GM13976 (cell line): ENCODE measurements around the gene EEA1.

Experiments used
- DNase-seq: peaks from one replicate; pipeline ENCODE4 v3.0.0; 2012; ENCODE audit warnings: low spot score
- in situ Hi-C: fragments of 300-500 bp; cut with MboI; formaldehyde crosslinking; loops from one replicate; pipeline ENCODE4 v1.12.0; 2022; ENCODE audit warnings: low sequenced_read_pairs, mixed read lengths, inconsistent platforms; ENCODE audit not compliant: unreplicated experiment
- TF ChIP-seq, protein P1 (sequence below): IDR thresholded peaks from 2 replicates; pipeline ENCODE4 v1.5.1; 2012; ENCODE audit warnings: borderline replicate concordance, mild to moderate bottlenecking; ENCODE audit not compliant: insufficient read depth; ENCODE audit errors: extremely low read depth, missing control alignments, control extremely low read depth

EEA1 gene

DNA sequence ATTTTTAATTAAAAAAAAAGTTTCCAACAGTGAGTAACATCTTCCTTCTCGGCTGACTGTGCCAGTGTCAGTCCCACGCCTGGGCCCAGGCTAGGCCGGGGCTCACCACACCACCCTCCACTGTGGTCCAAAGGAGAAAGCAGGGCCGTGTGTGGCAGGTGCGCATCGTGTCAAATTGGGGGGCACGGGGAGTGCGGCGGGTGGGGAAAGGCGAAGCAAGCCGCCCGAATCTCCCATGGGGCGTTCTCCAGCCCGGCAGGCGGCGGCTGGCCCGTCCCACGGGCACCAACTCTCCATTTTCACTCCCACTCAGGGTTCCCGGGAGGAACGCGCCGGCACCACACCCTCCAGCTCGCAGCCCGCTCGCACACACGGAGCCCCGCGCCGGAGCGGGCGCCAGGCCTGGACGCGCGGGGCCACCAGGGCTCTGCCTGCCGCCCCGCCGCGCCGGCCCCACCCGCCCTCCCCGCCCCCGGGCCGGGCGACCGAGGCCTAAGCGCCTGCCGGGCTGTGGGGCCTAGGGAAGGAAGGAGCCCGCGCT lies 604 bp downstream of the EEA1 start:
- in situ Hi-C loops = no loop called here
- peak; percentile 21 for DNase-seq

DNA sequence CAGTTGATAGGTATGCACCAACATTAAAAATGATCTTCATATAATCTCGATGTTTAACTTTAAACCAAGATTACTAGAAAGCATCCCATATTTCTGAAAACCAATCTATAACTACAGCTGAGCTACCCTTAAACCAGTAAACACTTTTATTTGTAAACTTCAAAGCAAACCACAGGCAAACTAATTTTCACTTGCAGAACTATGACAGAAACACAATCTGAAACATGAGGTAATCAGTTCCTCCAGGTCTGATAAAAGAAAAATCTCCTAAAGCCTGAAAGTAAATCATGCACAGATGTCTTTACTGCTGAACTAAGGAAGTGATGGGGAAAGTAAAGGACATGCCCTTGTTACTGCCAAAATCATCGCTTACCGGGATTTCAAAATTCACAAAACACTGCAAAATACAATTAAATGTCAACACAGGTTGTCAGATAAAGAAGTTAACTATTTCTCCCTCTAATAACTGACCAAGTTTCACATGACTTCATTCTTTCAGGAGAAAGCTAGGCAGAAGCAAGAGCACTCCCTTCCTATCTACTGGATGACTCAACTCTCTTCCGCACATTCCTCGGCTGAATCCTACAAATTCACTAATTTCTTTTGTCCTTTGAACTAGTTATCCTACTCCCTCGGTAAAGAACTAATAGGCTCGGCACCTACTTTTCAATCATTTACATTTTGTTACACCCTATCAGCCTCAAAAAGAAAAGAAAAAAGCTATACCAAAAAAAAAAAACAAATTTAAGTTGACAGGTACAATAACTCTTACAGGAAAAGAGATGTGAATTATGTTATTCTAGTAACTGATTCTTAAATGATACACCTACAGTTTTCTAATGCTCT lies 1.4 kb downstream of the EEA1 start:
- in situ Hi-C loops = no loop called here
- DNase-seq = peak; percentile 33
- TF ChIP-seq, protein P1, sequence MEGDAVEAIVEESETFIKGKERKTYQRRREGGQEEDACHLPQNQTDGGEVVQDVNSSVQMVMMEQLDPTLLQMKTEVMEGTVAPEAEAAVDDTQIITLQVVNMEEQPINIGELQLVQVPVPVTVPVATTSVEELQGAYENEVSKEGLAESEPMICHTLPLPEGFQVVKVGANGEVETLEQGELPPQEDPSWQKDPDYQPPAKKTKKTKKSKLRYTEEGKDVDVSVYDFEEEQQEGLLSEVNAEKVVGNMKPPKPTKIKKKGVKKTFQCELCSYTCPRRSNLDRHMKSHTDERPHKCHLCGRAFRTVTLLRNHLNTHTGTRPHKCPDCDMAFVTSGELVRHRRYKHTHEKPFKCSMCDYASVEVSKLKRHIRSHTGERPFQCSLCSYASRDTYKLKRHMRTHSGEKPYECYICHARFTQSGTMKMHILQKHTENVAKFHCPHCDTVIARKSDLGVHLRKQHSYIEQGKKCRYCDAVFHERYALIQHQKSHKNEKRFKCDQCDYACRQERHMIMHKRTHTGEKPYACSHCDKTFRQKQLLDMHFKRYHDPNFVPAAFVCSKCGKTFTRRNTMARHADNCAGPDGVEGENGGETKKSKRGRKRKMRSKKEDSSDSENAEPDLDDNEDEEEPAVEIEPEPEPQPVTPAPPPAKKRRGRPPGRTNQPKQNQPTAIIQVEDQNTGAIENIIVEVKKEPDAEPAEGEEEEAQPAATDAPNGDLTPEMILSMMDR = no peak

More for the DNA sequence above, 604 bp downstream of the EEA1 start:
- TF ChIP-seq, protein P1 = no peak

DNA sequence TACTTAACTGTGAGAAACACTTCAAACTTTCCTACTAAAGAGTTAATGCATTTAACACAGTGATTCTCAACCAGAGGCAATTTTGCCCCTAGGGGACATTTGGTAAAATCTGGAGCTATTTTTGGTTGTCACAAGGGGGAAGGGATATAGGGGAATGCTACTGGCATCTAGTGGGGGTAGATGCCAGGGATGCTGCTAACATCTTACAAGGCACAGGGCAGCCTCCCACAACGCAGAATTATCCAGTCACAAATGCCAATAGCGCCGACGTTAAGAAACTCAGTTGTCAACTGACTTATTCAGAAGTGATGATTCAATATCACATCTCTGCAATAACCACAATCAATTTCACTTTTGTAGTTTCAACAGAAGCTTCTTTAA lies 2.0 kb downstream of the EEA1 start:
- peak; percentile 49 for DNase-seq
- in situ Hi-C loops = no loop called here
- TF ChIP-seq, protein P1 = no peak

DNA sequence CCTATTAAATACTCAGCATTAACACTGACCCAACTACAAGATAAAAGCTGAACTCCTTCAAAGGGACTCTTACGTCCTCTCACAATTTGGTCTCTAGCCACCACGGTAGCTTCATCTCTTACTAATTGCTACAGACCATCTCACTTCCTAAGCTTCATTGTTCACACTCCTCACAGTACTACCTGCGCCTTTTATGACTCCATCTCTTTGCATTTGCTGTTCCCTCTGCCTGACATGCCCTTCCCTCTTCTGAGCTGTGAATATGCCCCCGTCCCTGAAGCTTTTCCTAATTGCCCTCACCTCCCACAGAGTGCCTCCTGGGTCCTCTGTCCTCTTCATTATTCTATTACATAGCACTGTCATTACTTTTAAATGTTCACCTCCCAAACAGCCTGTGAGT lies 2.5 kb downstream of the EEA1 start:
- TF ChIP-seq, protein P1 = no peak
- no peak for DNase-seq
- in situ Hi-C loops = no loop called here

DNA sequence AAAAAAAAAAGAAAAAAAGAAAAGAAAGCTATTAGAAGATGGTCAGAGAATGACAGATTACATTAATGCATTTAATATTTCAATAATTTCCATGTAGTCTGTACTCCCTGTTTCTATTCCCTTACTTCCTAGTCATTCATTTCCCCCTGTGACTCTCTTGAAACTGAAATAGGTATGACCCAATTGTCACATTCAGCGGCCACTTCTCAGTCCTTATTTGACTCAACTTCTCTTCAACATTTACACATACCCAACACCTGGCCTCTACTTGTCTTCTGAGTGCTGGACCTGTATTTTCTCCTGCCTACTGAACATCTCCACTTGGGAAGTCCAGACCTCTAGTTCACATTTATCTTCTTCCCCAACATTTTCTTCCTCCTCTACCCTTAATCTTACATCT lies 7.2 kb downstream of the EEA1 start:
- TF ChIP-seq, protein P1 = no peak
- in situ Hi-C loops = no loop called here
- peak; percentile 51 for DNase-seq

DNA sequence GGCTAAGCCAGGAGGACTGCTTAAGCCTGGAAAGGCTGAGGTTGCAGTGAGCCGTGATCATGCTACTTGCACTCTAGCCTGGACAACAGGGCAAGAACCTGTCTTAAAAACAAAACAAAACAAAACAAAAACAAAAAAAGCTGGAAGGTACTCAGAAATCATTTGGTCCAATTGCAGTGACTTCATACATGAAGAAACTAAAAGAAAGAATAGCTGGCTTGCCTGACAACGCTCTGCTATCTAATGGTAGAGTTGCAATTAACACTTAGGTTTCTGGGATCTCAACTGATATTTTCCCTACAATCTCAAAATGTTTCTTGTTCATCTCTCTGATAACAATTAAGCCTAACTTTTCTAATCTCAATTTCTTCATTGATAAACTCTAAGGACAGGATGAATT lies 13.7 kb downstream of the EEA1 start:
- in situ Hi-C loops = no loop called here
- TF ChIP-seq, protein P1 = no peak
- no peak for DNase-seq
